ENCODE results near the gene GREB1L.

- TF ChIP-seq POLR2A (IDR thresholded peaks at IDR 0.05) (no peak), CTCF (IDR thresholded peaks at IDR 0.05) (no peak)
These were observed 271.3 kb downstream of the GREB1L start for GRCh38 chr18:21513292-21513691.

Measured in right lobe of liver (tissue), 4 donors.